Measurements from ENCODE around the gene ITGAE. TPM values are rescaled to one million over a fixed set of nuclear protein-coding genes. Genes with fewer than 3 reads are reported as not detected.

ITGAE gene
- total and polyA plus RNA-seq, 7 donors = 13.8 to 47.8 (median 23.6) TPM

GRCh38 chr17:3782751-3783150, 18.2 kb downstream of the ITGAE start:
- ATAC-seq (no peak), DNase-seq (no peak)
- H3K4me3 ChIP-seq = no peak overlapping the region
- no peaks in the 10 kb centered on the region for H3K36me3 ChIP-seq (ENCODE audit: insufficient read depth in 1 of 2, low read depth in 1 of 2)
- no peaks in the 10 kb centered on the region for H3K27me3 ChIP-seq (ENCODE audit: insufficient read depth in 3 of 3, low read length in 2 of 3)
- no peaks in the 10 kb centered on the region for H3K4me1 ChIP-seq
- H3K9me3 ChIP-seq = no peaks in the 10 kb centered on the region
- TF ChIP-seq, protein P1, sequence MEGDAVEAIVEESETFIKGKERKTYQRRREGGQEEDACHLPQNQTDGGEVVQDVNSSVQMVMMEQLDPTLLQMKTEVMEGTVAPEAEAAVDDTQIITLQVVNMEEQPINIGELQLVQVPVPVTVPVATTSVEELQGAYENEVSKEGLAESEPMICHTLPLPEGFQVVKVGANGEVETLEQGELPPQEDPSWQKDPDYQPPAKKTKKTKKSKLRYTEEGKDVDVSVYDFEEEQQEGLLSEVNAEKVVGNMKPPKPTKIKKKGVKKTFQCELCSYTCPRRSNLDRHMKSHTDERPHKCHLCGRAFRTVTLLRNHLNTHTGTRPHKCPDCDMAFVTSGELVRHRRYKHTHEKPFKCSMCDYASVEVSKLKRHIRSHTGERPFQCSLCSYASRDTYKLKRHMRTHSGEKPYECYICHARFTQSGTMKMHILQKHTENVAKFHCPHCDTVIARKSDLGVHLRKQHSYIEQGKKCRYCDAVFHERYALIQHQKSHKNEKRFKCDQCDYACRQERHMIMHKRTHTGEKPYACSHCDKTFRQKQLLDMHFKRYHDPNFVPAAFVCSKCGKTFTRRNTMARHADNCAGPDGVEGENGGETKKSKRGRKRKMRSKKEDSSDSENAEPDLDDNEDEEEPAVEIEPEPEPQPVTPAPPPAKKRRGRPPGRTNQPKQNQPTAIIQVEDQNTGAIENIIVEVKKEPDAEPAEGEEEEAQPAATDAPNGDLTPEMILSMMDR (IDR thresholded peaks at IDR 0.05) = no peak
- 85 to 86% (median 86%) methylated on average over 8 of the region's 8 CpGs for WGBS, 3 donors
- intact Hi-C loops (cut with DNase I) = no loop called here
- H3K27ac ChIP-seq = no peak overlapping the region

- H3K4me3 ChIP-seq = no peak overlapping the region
- H3K27ac ChIP-seq = no peak overlapping the region
- intact Hi-C loops (cut with DNase I) = no loop called here
- ATAC-seq (no peak), DNase-seq (no peak)
- no peaks in the 10 kb centered on the region for H3K36me3 ChIP-seq (ENCODE audit: insufficient read depth in 1 of 2, low read depth in 1 of 2)
- 54 to 64% (median 63%) methylated on average over 6 of the region's 6 CpGs for WGBS, 3 donors
- TF ChIP-seq, protein P1 (IDR thresholded peaks at IDR 0.05) = no peak
- no peaks in the 10 kb centered on the region for H3K4me1 ChIP-seq
- no peaks in the 10 kb centered on the region for H3K27me3 ChIP-seq (ENCODE audit: insufficient read depth in 3 of 3, low read length in 2 of 3)
- no peaks in the 10 kb centered on the region for H3K9me3 ChIP-seq
Measured at GRCh38 chr17:3780986-3781385, 20.0 kb downstream of the ITGAE start.

DNA sequence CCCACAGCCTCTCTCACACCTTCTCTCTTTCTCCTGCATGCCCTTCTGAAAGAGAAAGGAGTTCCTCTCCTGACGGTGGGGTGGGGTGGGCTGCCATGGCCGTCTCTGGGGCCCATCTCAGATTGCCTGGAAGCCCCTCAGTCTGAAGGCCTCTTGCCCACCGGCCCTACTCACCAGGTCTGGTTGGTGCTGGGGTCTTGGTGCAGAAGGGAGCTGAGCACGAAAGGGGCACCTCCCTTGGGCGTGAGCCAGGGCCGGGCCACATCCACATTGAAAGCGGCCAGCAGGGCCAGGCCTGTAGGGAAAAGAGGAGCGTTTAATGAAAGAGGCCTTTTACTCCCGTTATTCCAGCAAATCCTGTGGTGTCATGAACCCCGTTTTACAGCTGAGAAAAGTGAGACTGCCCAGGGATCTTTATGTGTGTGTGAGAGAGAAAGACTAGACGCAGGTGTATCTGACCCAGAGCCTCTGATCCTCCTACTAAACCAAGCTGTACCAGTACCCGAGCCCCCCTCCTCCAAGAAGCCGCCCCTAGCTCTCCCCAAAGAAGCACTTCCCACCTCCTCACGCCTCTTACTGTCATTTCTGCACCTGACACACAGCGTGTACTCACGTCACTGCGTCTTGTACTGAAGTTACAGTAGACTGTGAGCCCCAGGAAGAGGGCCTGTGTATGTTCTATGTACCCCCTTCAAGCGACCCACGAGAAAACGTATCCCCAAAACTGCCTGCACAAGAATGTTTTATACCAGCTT, 23.4 kb downstream of the ITGAE start:
- 81 to 86% (median 84%) methylated on average over 20 of the region's 20 CpGs for WGBS, 3 donors
- intact Hi-C loops (cut with DNase I) = no loop called here
- Histone ChIP-seq H3K27me3 (ENCODE audit: insufficient read depth in 3 of 3, low read length in 2 of 3) (peaks cover 0 to 3% (median 0%) of the 10 kb centered on the region in 3 donors), H3K9me3 (no peaks in the 10 kb centered on the region), H3K36me3 (ENCODE audit: insufficient read depth in 1 of 2, low read depth in 1 of 2) (no peaks in the 10 kb centered on the region), H3K4me3 (no peak overlapping the region), H3K27ac (no peak overlapping the region), H3K4me1 (no peaks in the 10 kb centered on the region)
- ATAC-seq (no peak), DNase-seq (no peak)
- TF ChIP-seq, protein P1 (IDR thresholded peaks at IDR 0.05) = no peak

DNA sequence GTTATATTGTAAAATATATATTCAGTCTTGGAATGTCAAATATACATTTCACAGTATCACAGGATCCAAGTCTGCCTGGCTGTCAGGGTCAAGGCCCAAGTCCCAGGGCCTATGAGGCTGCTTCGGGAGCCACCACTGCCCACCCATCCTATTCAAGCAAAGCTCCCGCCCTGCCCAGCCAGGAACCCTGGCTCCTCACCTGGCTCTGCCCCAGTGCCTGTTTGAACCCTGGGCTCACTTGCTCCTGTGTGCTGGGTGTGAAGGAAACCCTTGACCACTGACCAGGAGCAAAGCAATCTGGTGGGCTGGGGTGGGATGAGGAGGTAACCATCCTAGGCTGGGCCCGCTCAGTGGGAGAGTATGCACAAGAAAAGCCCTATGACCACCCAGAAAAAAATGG, 27.0 kb downstream of the ITGAE start:
- TF ChIP-seq, protein P1 (IDR thresholded peaks at IDR 0.05) = no peak
- no peak overlapping the region for H3K27ac ChIP-seq
- intact Hi-C loops (cut with DNase I) = no loop called here
- peaks cover 0 to 3% (median 0%) of the 10 kb centered on the region in 3 donors for H3K27me3 ChIP-seq (ENCODE audit: insufficient read depth in 3 of 3, low read length in 2 of 3)
- no peaks in the 10 kb centered on the region for H3K9me3 ChIP-seq
- DNase-seq = no peak
- no peak overlapping the region for H3K4me3 ChIP-seq
- WGBS, 3 donors = 94 to 100% (median 97%) methylated on average over 3 of the region's 3 CpGs
- H3K4me1 ChIP-seq = no peaks in the 10 kb centered on the region
- no peaks in the 10 kb centered on the region for H3K36me3 ChIP-seq (ENCODE audit: insufficient read depth in 1 of 2, low read depth in 1 of 2)
- ATAC-seq = no peak

DNA sequence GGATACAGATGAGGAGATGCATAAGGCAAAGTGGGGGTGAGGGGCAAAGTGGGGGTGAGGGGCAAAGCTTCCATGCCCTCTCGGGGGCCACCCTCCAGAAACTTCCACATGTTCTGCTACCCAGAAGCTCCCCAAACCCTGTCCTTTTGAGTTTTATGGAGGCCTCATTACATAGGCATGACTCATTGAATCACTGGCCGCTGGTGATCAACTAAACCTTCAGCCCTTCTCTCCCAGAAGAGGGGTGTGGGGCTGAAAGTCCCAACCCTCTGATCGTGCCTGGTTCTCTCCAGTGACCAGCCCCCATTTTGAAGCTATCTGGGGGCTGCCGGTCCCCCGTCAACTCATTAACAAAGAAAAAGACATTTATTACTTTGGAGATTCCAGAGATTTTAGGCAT, 27.5 kb downstream of the ITGAE start:
- intact Hi-C loops (cut with DNase I) = no loop called here
- TF ChIP-seq, protein P1 (IDR thresholded peaks at IDR 0.05) = no peak
- H3K9me3 ChIP-seq = no peaks in the 10 kb centered on the region
- 72 to 79% (median 73%) methylated on average over 5 of the region's 5 CpGs for WGBS, 3 donors
- H3K4me3 ChIP-seq = no peak overlapping the region
- H3K27ac ChIP-seq = no peak overlapping the region
- ATAC-seq = no peak
- peaks cover 0 to 3% (median 0%) of the 10 kb centered on the region in 3 donors for H3K27me3 ChIP-seq (ENCODE audit: insufficient read depth in 3 of 3, low read length in 2 of 3)
- DNase-seq = no peak
- no peaks in the 10 kb centered on the region for H3K36me3 ChIP-seq (ENCODE audit: insufficient read depth in 1 of 2, low read depth in 1 of 2)
- H3K4me1 ChIP-seq = no peaks in the 10 kb centered on the region
